LNCAP (cell line): ENCODE measurements around the gene CCR2.

Experiments
- CTCF ChIP-seq: fragments of 450-650 bp; IDR thresholded peaks from 2 replicates; pipeline ENCODE4 v1.5.1; 2017; ENCODE audit warnings: mild to moderate bottlenecking

CCR2 gene

DNA sequence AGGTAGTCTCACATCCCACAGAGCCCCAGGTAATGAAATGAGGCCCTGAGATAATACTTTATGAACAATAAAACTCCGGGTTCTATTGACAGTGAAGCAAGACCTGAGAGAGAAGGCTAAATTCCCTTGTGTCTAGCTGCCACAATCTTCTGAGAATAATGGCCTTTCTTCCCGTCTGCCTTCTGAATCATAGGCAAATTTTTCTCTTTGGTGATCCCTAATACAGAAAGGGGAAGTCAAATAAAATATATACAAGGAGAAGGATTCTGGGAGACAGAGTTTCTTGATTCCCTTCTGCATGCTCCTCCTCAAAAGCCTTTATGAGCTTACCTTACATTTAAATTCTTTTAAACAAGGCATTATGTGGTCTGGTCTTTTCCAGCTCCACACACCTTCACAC lies 29.9 kb upstream of the CCR2 start:
- TF ChIP-seq CTCF, result no peak

GRCh38 chr3:46325645-46326300 lies 28.1 kb upstream of the CCR2 start:
- no peak for TF ChIP-seq CTCF

GRCh38 chr3:46334741-46335478 lies 19.0 kb upstream of the CCR2 start:
- TF ChIP-seq CTCF, result no peak

- TF ChIP-seq CTCF, result no peak
Measured at GRCh38 chr3:46335541-46335940, 18.4 kb upstream of the CCR2 start.

DNA sequence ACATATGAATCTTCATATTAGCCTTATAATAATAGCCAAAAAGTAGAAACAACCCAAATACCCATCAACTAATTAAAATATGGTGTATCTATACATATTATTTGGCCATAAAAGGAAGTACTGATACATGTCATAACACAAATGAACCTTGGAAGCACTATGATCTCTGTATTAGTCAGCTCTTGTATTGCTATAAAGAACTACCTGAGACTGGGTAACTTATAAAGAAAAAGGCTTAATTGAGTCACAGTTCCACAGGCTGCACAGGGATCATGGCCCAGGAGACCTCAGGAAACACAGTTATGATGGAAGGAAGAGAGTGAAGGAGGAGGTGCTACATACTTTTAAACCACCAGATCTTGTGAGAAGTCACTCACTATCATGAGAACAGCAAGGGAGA lies 16.0 kb upstream of the CCR2 start:
- no peak for TF ChIP-seq CTCF

GRCh38 chr3:46338840-46339239 lies 15.1 kb upstream of the CCR2 start:
- no peak for TF ChIP-seq CTCF

DNA sequence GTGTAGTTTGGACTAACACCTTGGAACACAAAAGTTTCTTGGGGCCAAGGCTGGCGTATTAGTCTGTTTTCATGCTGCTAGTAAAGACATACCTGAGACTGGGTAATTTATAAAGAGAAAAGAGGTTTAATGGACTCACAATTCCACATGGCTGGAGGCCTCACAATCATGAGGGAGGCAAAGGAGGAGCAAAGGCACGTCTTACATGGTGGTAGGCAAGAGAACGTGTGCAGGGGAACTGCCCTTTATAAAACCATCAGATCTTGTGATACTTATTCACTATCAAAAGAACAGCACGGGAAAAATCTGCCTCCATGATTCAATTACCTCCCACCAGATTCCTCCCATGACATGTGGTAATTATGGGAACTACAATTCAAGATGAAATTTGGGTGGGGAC lies 9.4 kb upstream of the CCR2 start:
- no peak for TF ChIP-seq CTCF
